HepG2 (cell line): ENCODE results near the gene C6orf132. TPM values are rescaled to one million over a fixed set of nuclear protein-coding genes. Genes with fewer than 3 reads are reported as not detected.

ENCODE experiments used
- ATAC-seq: fragments of 200-7000 bp; cut with Tn5 transposase; 3 replicates; pipeline ENCODE4 v1.9.1; 2020; ENCODE audit warnings: mild to moderate bottlenecking, moderate library complexity
- BruUV-seq: library from RNA; stranded (reverse); fragments of 400-500 nt; replicated peaks from 2 replicates; lab custom pipeline; 2021; lab: Mats Ljungman, UMichigan
- CTCF ChIA-PET: fragments of 300-600 bp; formaldehyde crosslinking; extraction: SDS; loops from one replicate; lab custom pipeline; 2021; ENCODE audit warnings: low total read pairs, inconsistent platforms, low intra/inter-chr PET ratio; lab: Yijun Ruan, JAX
- POLR2A ChIA-PET: fragments of 350-600 bp; sonication (Branson Sonifier 250); formaldehyde crosslinking; loops from one replicate; lab custom pipeline; 2020; ENCODE audit warnings: antibody characterized with exemption, inconsistent platforms; lab: Yijun Ruan, JAX
- DNase-seq: peaks from one replicate; pipeline ENCODE4 v3.0.0-alpha.2; 2015; ENCODE audit warnings: low spot score
- FAIRE-seq: peaks from 3 replicates; lab custom pipeline; 2011; peaks lifted over from hg19 to GRCh38; lab: Jason Lieb, UNC
- H2AFZ ChIP-seq: one replicate; pipeline ENCODE4 v1.6.1; 2011; ENCODE audit warnings: low read length, inconsistent platforms
- H3K27ac ChIP-seq: fragments of 300-600 bp; 3 replicates; pipeline ENCODE4 v1.8.0; 2011; ENCODE audit warnings: mixed run types, mild to moderate bottlenecking, mixed read lengths, low read length, inconsistent platforms; ENCODE audit not compliant: insufficient read depth; ENCODE audit errors: extremely low read length
- H3K27me3 ChIP-seq, 2 experiments: fragments of 200-600 bp in 1 of 2; 2 replicates in 1 of 2; 3 replicates in 1 of 2; pipeline versions ENCODE4 v1.6.0 to v1.8.0; 2011; ENCODE audit warnings: low read length in 2 of 2, mild to moderate bottlenecking in 2 of 2, moderate library complexity in 2 of 2, inconsistent platforms in 1 of 2; ENCODE audit not compliant: insufficient read depth in 2 of 2, control insufficient read depth in 1 of 2
- H3K36me3 ChIP-seq, 2 experiments: fragments of 200-600 bp in 1 of 2; replicated peaks in 1 of 2; 2 replicates in 1 of 2; 3 replicates in 1 of 2; pipeline versions ENCODE4 v1.5.1 to v1.8.0; 2011; ENCODE audit warnings: low read length in 2 of 2, inconsistent platforms in 1 of 2; ENCODE audit not compliant: insufficient read depth in 2 of 2, control insufficient read depth in 1 of 2
- H3K4me1 ChIP-seq: 2 replicates; pipeline ENCODE4 v1.5.1; 2012; ENCODE audit warnings: low read length, inconsistent platforms; ENCODE audit not compliant: insufficient read depth
- H3K4me2 ChIP-seq: 2 replicates; pipeline ENCODE4 v1.6.0; 2011; ENCODE audit warnings: low read depth, low read length, inconsistent platforms
- H3K4me3 ChIP-seq, 3 experiments: fragments of 200-600 bp in 1 of 3; sonication (generic), shearing (Covaris generic) in 1 of 3; replicated peaks in 1 of 3; 2 replicates each; pipeline ENCODE4 v1.5.1; 2011 to 2016; ENCODE audit warnings: low read length in 3 of 3, inconsistent platforms in 2 of 3, low read depth in 2 of 3, mild to moderate bottlenecking in 2 of 3, control low read depth in 1 of 3, mixed read lengths in 1 of 3; ENCODE audit not compliant: insufficient read depth in 1 of 3
- H3K79me2 ChIP-seq: one replicate; pipeline ENCODE4 v1.6.1; 2011; ENCODE audit warnings: low read length, inconsistent platforms; ENCODE audit not compliant: insufficient read depth
- H3K9ac ChIP-seq: 2 replicates; pipeline ENCODE4 v1.6.0; 2011; ENCODE audit warnings: mild to moderate bottlenecking, low read depth, low read length, inconsistent platforms; ENCODE audit not compliant: insufficient read depth
- H3K9me3 ChIP-seq: 2 replicates; pipeline ENCODE4 v1.5.1; 2012; ENCODE audit warnings: mild to moderate bottlenecking, low read length
- H4K20me1 ChIP-seq: 2 replicates; pipeline ENCODE4 v1.6.0; 2011; ENCODE audit warnings: inconsistent platforms, mild to moderate bottlenecking, low read length, moderate library complexity; ENCODE audit not compliant: insufficient read depth
- JDP2 ChIP-seq: sonication (generic); formaldehyde crosslinking; IDR thresholded peaks from 2 replicates; pipeline ENCODE4 v1.8.1; 2022; ENCODE audit warnings: missing genetic modification reagents, borderline replicate concordance
- MAFF ChIP-seq: IDR thresholded peaks from 2 replicates; pipeline ENCODE4 v1.6.1; 2011; ENCODE audit warnings: low read depth, low read length, improper control_type of control experiment
- MAFK ChIP-seq, 2 experiments: IDR thresholded peaks in 1 of 2; conservative IDR thresholded peaks in 1 of 2; 2 replicates each; pipeline ENCODE4 v1.6.1; 2011; ENCODE audit warnings: improper control_type of control experiment in 2 of 2, low read length in 2 of 2
- ZNF713 ChIP-seq: sonication (generic); formaldehyde crosslinking; IDR thresholded peaks from 2 replicates; pipeline ENCODE4 v1.4.0; 2020; ENCODE audit warnings: mild to moderate bottlenecking, missing genetic modification reagents
- WGBS: methylation state at CpG from one replicate; pipeline ENCODE4 v1.1.6; 2017; ENCODE audit warnings: low lambda C conversion rate; 5-methylcytosine and 5-hydroxymethylcytosine counted together
- in situ Hi-C: cut with HindIII; loops from 2 replicates; pipeline ENCODE4 v1.10.0; 2017; ENCODE audit warnings: low pct_unique_long_range_greater_than_20kb; ENCODE audit not compliant: extremely low pct_ligation_motif_present
- intact Hi-C: fragments of 100-400 bp; cut with micrococcal nuclease; formaldehyde crosslinking; loops from one replicate; pipeline ENCODE4 v1.10.0; 2022; ENCODE audit not compliant: unreplicated experiment
- polyA plus RNA-seq, 8 experiments: library from polyadenylated mRNA; depleted of rRNA in 3 of 8; stranded (reverse) in 7 of 8; unstranded in 1 of 8; fragments of >200 nt; fragmentation: Illumina TruSeq in 4 of 8; extraction: Trizol in 4 of 8; gene quantifications; 2 replicates each; pipeline versions ENCODE4 v1.2.1 to v1.2.3, GENCODE V29; 2011 to 2016; ENCODE audit warnings: low read depth in 4 of 8, missing spikeins in 1 of 8, mixed read lengths in 1 of 8; ENCODE audit not compliant: insufficient read depth in 1 of 8
- total RNA-seq, 5 experiments: library from RNA; depleted of rRNA; stranded (reverse); fragments of >200 nt; fragmentation: Illumina TruSeq; extraction: Trizol; gene quantifications; 2 replicates each; pipeline ENCODE4 v1.2.3, GENCODE V29; 2016; ENCODE audit warnings: low read depth in 1 of 5

C6orf132 gene
- total and polyA plus RNA-seq, 2 of the 13 experiments (the other 11 are each of a cell fraction or from before 2014, with no cell fraction given) = 0.78 to 3.0 TPM

- POLR2A ChIA-PET = interaction anchor here (0.9 to 1.9 kb wide), 2 partner anchors 14 to 16 kb away, joined by 3 to 12 read pairs; partner anchors contain the start of gene TAF8
Observed at GRCh38 chr6:42066156-42066675, 76.2 kb downstream of the C6orf132 start.

GRCh38 chr6:42059743-42060142 is 82.7 kb downstream of the C6orf132 start:
- no peak for TF ChIP-seq JDP2
- TF ChIP-seq MAFK (conservative IDR thresholded peaks at IDR 0.05 in 1 of 2, IDR thresholded peaks at IDR 0.05 in 1 of 2; ENCODE audit: low read length in 2 of 2) = peak; percentile 71 to 77
- peak; percentile 50 for TF ChIP-seq MAFF
- TF ChIP-seq, all 625 proteins: peak for 2
- no peaks in the 10 kb centered on the region for H4K20me1 ChIP-seq
- POLR2A ChIA-PET = no interaction called here
- in situ Hi-C loops = no loop called here
- 95% methylated on average over 5 of the region's 5 CpGs for WGBS
- no peaks in the 10 kb centered on the region for H3K27me3 ChIP-seq
- DNase-seq (no peak), ATAC-seq (no peak), FAIRE-seq (no peak)
- no peaks in the 10 kb centered on the region for H3K79me2 ChIP-seq
- no peaks in the 10 kb centered on the region for H3K4me1 ChIP-seq
- H3K4me3 ChIP-seq = no peak overlapping the region
- H2AFZ ChIP-seq = no peak overlapping the region
- H3K27ac ChIP-seq = no peak overlapping the region
- CTCF ChIA-PET = no interaction called here
- BruUV-seq = no TSS peak
- no peak overlapping the region for H3K9ac ChIP-seq
- no peak overlapping the region for H3K4me2 ChIP-seq
- no peaks in the 10 kb centered on the region for H3K9me3 ChIP-seq
- H3K36me3 ChIP-seq = peaks cover 32 to 76% of the 10 kb centered on the region in 2 experiments
- intact Hi-C loops = no loop called here

More at GRCh38 chr6:42066156-42066675, 76.2 kb downstream of the C6orf132 start:
- peaks cover 39 to 74% of the 10 kb centered on the region in 2 experiments for H3K36me3 ChIP-seq
- H3K9ac ChIP-seq = no peak overlapping the region
- no peak for DNase-seq
- H3K27ac ChIP-seq = no peak overlapping the region
- BruUV-seq = no TSS peak
- WGBS = 99% methylated on average over 13 of the region's 13 CpGs
- in situ Hi-C loops (no loop called here), intact Hi-C loops (no loop called here)
- no peaks in the 10 kb centered on the region for H3K27me3 ChIP-seq
- H3K9me3 ChIP-seq = no peaks in the 10 kb centered on the region
- H3K4me3 ChIP-seq = no peak overlapping the region
- CTCF ChIA-PET = no interaction called here
- H3K4me1 ChIP-seq = no peaks in the 10 kb centered on the region
- no peaks in the 10 kb centered on the region for H3K79me2 ChIP-seq
- H2AFZ ChIP-seq = no peak overlapping the region
- ATAC-seq = no peak
- FAIRE-seq = no peak
- TF ChIP-seq MAFK (conservative IDR thresholded peaks at IDR 0.05 in 1 of 2, IDR thresholded peaks at IDR 0.05 in 1 of 2; ENCODE audit: low read length in 2 of 2) (peak; percentile 23 to 25; a peak in 2 of 4 replicates), ZNF713 (no peak)
- no peaks in the 10 kb centered on the region for H4K20me1 ChIP-seq
- H3K4me2 ChIP-seq = no peak overlapping the region
